ENCODE measurements around the gene PPIL6. TPM values are rescaled to one million over a fixed set of nuclear protein-coding genes. Genes with fewer than 3 reads are reported as not detected.

The PPIL6 gene
- 0.22 and 0.39 TPM in 2 replicates for total RNA-seq

DNA sequence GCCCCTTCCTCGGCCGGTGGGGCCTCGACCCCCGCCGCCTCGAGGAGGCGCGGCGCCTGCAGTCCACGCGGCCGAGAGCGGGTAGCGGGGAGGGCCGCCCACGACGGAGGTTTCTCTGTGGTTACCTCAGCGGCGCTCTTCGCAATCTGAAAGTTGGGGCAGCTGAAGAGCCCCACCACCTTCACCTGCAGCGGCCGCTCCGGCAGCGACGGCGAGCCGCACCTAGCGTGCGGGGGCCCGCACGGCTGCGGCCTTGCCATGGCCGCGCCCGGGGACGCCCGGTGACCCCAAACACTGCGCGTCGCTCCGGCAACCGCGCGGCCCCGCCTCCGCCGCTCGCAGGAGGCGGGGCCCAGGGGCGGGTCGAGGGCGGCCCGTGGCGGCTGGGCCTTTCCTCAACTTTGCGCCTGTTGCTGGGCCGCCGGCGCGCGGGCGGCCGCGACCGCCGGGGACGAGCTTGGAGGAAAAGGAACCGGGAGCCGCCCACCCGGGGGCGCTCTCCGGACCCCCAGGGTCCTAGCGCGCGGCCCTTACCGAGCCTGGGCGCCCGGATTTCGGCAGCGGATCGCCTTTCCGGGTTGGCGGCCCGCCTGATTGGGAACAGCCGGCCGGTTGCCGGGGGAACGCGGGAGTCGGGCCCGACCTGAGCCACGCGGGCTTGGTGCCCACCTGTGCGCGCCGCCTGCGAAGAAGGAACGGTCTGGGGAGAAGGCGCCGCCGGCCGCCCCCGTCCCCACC, at the start of gene PPIL6, which contains the start of gene SMPD2:
TSS of gene PPIL6 (minus strand) at position 298 of the 738 bp plus-strand sequence. CDS start at position 260, 38 bp downstream.
TSS of gene SMPD2 (plus strand) at position 394 of the 738 bp plus-strand sequence. CDS start 398 bp downstream, outside the sequence.

DNA sequence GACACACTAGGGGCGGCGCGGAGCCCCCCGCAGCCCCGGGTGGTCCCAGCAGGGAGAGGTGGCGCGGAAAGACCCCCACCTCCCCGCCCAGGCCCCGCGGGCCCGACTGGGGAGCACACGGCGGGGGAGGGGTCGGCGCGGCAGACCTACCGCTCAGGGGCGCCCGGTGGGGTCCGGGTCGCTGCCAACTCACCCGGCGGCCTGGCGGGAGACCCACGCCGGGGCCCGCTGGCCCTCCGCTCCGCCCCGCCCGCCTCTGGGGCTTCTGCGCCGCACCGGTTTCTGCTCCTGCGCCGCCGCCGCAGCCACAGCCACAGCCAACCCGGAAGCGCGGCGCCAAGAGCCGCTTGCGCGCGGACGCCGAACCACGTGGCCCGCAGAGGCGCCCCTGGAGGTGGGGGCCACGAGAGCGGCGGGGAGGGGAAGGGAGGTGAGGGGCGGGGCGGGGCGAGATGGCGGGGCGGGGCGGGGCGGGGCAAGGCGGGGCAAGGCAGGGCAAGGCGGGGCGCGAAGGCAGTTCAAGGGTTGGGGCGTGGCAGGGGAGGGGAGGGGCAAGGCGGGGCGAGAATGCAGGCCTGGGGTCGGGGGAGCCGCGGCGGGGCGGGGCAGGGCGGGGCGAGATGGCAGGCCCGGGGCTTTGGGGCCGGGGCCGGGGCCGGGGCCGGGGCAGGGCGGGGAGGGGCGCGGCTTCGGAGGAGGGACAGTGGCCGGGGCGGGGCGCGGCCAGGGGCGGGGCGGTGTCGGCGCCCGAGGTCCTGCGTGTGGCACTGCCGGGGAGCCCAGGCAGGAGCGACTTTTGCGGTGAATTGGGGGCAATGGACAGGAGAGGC, 42.7 kb upstream of the PPIL6 start, which contains the start of gene ZBTB24:
TSS of gene ZBTB24 (minus strand) at position 315 of the 830 bp plus-strand sequence. CDS start 1,193 bp downstream, outside the sequence.

DNA sequence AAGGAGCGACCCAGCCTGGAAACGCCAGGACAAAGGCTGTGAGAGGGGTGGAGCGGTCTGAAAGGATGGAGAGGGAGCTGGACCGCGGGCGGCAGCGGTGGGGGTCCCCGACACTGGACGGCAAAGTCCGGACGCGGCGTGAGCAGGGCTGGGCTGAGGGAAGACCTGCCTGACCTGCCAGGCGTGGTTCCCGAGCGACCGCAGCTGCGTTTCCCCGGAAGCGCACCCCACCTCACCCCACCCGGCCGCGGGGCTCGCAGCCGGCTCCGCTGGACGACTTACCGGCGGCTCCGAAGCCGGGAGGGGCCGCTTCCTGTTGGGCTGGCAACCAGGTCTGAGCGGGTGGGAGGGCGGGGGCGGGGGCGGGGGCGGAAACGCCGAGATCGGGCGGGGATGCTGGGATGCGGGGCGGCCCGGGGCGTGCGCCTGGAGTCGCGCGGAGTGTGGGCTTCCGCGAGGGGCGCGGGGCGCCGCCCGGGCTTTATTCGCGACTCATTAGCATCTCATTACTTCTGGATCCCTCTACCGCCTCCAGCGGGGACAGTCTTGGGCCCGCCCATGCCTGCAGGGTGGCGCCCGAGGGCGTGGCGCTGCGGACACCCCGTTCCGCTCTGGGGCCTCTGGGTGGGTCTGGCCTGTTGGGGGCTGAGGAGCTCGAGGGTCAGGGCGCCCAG, 15.1 kb upstream of the PPIL6 start, which contains the start of gene MICAL1:
TSS of gene MICAL1 (minus strand) at position 336 of the 674 bp plus-strand sequence. CDS start 1,576 bp downstream, outside the sequence.

DNA sequence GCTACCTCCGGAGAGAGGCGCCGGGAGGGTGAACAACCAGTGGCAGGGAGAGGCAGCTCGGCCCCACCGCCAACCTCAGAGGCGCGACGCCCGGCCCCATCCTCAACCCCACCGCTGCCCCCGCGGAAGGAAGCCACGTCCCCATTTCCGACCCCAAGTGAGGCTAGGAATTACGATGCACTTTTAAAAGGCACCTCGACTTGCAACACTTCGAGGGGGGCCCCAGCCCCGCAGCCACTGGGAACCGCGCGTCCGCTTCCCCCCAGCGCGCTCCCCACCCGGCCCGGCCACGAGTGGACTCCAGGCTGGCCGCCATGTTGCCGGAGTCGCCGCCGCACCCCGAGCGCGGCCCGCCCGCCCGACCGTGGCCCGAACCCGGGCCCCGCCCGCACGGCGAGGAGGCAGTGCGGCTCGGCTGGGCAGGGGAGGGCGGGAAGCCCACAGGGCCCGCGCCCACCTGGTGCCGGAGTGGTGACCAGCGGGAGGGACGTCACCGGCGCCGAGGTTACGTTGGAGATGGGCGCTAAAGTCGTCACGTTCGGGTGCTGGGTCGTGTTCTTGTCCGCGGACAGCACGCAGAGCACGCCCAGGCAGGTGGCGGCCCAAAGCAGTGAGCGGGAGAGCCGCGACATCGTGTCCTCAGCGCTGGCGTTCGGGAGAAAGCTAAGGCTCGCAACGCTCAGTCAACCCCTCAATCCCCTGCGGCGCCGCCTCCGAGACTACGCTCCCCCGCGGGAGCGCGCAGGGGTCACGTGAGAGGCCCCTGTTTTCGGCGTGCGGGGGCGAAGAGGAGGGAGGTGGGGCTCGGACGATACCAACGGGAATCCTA, 58.5 kb downstream of the PPIL6 start, which contains the start of gene CD164:
TSS of gene CD164 (minus strand) at position 721 of the 829 bp plus-strand sequence. CDS start at position 632, 89 bp downstream.

Other genes starting within 250 kb of the PPIL6 start
- gene CD164, start 58.2 kb downstream of the PPIL6 start, total RNA-seq = 158 and 162 TPM in 2 replicates
- gene SMPD2, start 96 bp upstream of the PPIL6 start, total RNA-seq = 14.7 and 18.8 TPM in 2 replicates
- 45.3 and 52.2 TPM in 2 replicates for gene MICAL1, start 15.1 kb upstream of the PPIL6 start, total RNA-seq
- gene ZBTB24, start 42.6 kb upstream of the PPIL6 start, total RNA-seq = 5.5 and 7.7 TPM in 2 replicates

Data from placental epithelial cell (primary cell).